Stimulated activated CD8-positive, alpha-beta memory T cell treated with anti-CD3 and anti-CD28 coated beads, Interleukin-4, amount 100 ng/mL, for 4 hours (primary cell): Measurements from ENCODE around the gene ATG10.
"Not testable (repeated sequence)": the region's sequence is repeated elsewhere in the genome, so short reads cannot be mapped to it uniquely, and the experiment has no call there.

Source experiments
- DNase-seq, 2 donors: peaks; one replicate each; pipeline ENCODE4 v3.0.0-alpha.2; 2020; ENCODE audit warnings: low read depth in 2 of 2, low spot score in 1 of 2

The ATG10 gene

GRCh38 chr5:82115858-82116257 is 144.0 kb downstream of the ATG10 start:
- no peak for DNase-seq

- no peak for DNase-seq
These were observed 148.1 kb downstream of the ATG10 start for GRCh38 chr5:82119889-82120288.

GRCh38 chr5:82129723-82130285 is 158.0 kb downstream of the ATG10 start:
- no peak for DNase-seq

DNA sequence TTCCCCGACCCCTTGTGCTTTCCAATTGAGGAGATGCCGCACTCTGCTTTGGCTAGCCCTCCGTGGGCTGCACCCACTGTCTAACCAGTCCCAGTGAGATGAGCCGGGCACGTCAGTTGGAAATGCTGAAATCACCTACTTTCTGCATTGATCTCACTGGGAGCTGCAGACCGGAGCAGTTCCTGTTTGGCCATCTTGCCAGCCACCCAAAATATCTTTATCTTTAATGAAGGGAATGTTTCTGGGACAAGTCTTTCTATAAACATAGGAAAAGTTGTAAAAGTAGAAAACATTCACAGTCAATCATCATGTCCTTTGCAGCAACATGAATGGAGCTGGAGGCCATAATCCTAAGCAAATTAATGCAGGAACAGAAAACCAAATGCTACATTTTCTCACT is 158.8 kb downstream of the ATG10 start:
- no peak for DNase-seq

GRCh38 chr5:82137205-82137604 is 165.4 kb downstream of the ATG10 start:
- DNase-seq, result no peak

DNA sequence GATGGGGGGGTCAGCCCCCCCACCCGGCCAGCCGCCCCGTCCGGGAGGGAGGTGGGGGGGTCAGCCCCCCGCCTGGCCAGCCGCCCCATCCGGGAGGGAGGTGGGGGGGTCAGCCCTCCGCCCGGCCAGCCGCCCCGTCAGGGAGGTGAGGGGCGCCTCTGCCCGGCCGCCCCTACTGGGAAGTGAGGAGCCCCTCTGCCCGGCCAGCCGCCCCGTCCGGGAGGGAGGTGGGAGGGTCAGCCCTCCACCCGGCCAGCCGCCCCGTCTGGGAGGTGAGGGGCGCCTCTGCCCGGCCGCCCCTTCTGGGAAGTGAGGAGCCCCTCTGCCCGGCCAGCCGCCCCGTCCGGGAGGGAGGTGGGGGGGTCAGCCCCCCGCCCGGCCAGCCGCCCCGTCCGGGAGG is 168.0 kb downstream of the ATG10 start:
- DNase-seq, result not testable (repeated sequence)

DNA sequence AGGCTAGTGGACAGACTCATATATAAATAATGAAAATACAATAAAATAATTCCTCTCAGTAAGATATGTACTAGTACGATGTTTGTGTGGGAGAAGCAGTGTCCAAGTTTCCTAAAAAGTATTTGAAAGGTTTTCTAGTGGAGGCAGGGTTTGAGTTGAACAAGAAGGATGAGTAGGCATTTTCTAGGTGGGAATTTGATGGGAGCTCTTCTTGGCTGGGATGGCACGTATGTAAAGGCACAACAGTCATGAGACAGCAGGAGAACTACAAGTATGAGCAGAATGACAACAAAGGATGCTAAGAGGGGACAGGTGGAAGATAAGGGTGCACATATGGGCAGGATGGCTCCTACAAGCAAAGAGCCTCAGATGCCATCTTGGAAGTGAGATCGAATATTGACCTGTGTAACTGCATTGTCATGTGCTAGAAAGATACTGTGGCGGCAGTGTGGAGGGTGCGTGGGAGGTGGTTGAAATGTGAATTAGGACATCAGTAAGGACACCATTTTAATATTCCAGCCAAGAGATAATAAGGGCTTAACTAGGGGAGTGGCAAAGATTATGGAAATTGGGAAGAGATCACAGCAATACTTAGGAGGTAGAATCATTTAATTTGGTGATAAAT is 170.5 kb downstream of the ATG10 start:
- DNase-seq, result no peak

- DNase-seq, result no peak
These were observed 171.2 kb downstream of the ATG10 start for GRCh38 chr5:82142928-82143577.

DNA sequence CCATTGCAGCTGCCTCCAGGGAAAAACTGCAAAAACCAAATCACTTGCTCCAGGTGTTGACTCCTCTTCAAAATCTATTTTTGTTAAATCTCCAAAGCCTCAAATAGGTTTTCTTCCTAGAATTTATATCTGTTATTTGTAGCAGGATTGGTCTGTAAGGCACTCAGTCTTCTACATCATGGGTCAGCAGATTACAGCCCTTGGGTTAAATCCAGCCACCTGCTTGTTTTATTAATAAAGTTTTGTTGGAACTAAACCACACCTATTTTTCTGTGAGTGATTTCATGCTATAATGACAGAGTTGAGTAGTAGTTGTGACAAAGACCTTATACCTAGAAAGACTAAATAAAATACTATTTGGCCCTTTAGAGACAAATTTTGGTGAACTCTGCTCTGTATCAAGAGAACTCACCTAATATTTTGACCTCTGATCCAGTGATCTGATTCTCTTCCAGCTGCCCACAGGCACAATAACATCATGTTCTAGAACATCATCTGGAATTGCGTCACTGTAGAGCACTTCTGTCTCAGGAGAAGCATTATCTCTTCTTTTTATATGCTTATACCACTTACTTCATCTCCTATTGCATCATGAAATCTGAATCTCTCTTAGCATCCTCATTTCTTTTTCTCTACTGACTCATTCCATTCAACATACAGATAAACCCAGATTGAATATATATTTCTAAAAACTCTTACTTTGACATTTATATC is 176.2 kb downstream of the ATG10 start:
- no peak for DNase-seq

DNA sequence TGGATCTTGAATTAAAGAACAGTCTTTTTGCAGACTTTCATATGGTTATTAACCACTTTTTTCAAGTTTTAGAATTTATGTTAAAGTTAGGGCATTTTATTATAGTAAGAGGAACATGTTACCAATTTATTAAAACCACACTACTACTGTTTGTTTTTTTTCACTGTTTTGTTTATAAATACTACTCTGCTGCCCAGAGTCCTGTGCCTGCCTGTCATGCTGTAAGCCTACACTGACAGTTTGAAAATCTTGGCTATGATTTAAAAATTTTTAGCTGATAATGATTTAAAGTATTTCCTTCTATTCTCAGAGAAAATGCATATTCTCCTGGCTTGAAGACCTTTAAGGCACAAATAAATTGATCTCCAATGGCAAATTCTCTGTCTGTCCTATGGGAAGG is 177.6 kb downstream of the ATG10 start:
- no peak for DNase-seq

- no peak for DNase-seq
These were observed 178.7 kb downstream of the ATG10 start for GRCh38 chr5:82150559-82150958.

GRCh38 chr5:82151204-82151603 is 179.4 kb downstream of the ATG10 start:
- DNase-seq, result no peak

DNA sequence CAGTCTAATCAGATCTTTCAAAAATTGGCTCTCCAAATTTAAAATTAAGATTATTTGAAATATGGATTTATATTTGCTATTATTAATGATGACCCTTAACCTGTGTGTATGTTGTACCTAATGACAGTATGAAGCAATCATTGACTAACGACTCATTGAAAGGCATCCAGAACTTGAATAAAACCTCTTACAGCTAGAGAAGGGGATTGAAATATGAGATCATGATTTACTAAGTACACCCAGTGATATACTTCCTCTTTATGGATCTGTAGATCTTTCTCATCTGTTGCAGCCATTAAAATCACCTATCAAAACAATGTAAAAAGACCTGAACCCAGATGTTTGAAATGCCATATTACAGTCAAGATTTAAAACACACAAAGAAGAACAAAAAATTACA is 179.8 kb downstream of the ATG10 start:
- DNase-seq, result no peak

- DNase-seq, result no peak
These were observed 181.2 kb downstream of the ATG10 start for GRCh38 chr5:82152978-82153481.

DNA sequence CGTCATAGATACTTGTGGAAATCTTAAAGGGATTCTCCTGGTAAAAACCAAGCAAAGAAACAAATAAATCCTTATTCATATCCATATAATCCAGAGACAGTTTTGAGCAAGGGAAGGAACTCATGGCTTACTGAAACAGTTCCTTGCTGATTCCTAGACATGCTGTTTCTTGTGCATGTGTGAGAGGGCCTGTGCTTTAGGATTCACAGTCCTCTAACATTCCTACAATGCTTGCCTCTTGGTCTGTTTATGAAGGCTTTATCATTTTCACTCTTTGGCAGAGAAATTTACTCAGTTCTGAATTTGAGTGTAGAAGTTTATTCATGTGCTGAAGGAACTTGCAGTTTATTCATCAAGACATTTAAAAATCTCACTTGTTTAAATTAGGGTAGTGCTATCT is 183.0 kb downstream of the ATG10 start:
- no peak for DNase-seq

DNA sequence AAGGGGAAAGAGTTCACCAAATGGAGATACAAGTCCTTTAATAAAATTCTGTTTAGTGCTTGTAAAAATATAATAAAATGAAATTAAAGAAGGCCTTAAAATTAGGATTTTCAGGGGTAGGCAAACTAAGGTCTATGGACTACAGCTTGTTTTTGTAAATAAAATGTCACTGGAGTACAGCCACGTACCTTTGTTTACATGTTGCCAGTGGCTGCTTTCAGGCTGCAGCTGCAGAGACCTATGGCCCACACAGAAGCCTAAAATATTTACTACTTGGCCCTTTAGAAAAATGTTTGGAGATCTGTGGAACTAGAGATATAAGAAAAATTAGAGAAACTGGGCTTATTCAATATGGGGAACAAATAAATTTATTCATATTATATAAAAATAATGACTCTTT is 183.5 kb downstream of the ATG10 start:
- no peak for DNase-seq

DNA sequence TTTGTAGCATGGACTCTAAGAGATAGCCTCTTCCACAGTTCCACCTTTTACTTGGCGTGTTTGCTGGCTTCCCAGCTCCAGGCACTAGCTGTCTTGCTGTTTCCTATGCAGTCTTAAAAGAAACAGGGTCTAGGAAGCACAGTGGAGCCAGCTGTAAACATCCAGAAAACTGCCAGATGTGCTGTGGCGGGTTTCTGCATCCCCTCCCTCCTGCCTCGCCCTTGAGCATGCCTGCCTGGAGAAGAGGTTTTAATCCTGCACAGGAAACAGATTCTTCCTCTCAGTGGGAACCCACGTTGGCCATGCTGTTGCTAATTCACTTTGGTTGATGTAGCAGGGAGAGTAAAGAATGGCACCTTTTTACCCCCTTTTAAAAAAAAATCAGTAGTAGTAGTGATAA is 185.1 kb downstream of the ATG10 start:
- DNase-seq, result no peak

DNA sequence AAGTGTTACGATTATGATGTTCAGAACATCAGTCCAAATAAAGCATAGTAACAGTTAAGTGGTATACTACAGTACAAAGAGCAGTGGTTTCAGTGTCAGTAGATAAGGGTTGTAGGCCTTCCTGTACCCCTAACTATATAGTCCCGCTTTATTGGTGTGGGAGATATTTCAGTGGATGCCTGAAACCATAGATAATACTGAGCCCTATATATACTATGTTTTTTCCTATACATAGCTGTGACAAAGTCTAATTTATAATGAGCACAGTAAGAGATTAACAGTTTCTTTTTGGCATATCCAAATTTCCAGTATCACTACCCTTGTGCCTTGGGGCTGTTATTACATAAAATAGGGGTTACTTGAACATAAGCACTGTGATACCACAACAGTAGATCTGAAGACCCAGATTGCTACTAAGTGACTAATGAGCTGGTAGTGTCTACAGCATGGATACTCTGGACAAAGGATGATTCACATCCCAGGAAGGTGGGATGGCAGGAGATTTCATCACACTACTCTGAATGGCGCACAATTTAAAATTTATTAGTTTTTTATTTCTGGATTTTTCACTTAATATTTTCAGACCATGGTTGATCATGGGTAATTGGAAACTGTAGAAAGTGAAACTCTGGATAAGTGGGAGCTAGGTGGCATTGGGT is 187.1 kb downstream of the ATG10 start:
- DNase-seq, result no peak

- no peak for DNase-seq
These were observed 189.1 kb downstream of the ATG10 start for GRCh38 chr5:82160948-82161347.

DNA sequence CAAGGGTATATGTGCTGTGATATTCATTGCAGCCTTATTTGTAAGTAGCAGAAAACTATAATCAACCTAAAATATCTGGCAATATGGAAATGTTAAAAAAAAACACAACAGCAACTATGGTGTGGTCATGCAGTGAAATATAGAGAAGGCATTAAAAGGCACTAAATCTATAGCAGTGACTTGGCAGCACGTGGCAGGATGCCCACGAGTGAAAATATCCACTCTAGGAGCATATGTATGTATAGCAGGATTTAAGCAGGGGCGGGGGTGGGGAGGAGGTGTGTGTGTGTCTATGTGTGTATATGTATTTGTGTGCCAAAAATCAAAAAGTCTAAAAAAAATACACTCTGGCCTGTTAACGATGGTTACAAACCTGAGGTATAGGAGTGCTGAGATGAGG is 190.8 kb downstream of the ATG10 start:
- DNase-seq, result no peak

DNA sequence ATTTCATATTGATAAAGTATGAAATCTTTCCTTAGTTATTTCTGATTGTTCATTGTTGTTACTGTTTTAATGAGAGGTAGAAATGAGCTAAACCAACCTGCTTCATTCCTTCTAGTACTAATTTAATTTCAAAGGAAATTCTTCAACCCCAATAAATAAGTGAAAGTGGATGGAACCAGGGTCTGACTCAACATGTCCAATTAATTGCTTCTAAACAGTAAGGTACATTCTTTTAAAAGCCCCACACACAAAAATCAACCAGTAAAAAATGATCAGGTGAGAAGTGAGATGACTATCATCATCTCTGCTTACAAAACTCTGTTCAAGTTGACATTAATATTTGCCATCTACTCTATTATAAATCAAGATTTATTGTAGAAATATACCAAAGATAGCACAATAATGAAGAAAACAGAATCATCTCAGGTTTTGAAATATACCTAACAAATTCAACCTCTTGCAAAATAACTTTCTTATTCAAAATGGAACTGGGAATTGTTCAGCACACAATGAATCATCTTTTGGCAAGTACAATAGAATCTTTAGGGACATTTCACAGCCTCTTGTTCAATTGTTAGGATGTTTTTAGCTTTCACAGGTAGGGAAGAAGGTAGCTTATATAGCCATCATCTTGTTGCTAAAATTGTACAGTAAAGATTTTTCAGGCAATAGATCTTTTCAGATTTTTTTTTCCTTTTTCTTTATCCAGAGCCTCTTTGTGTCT is 191.8 kb downstream of the ATG10 start:
- DNase-seq, result no peak
